Ramos (cell line): Measurements from ENCODE around the gene SPATC1L.
"Not testable (repeated sequence)": the region's sequence is repeated elsewhere in the genome, so short reads cannot be mapped to it uniquely, and the experiment has no call there.

Experiments
- in situ Hi-C: fragments of 300-500 bp; cut with MboI; formaldehyde crosslinking; loops from one replicate; pipeline ENCODE4 v1.14.3; 2022; ENCODE audit warnings: low sequenced_read_pairs; ENCODE audit not compliant: unreplicated experiment

The SPATC1L gene

DNA sequence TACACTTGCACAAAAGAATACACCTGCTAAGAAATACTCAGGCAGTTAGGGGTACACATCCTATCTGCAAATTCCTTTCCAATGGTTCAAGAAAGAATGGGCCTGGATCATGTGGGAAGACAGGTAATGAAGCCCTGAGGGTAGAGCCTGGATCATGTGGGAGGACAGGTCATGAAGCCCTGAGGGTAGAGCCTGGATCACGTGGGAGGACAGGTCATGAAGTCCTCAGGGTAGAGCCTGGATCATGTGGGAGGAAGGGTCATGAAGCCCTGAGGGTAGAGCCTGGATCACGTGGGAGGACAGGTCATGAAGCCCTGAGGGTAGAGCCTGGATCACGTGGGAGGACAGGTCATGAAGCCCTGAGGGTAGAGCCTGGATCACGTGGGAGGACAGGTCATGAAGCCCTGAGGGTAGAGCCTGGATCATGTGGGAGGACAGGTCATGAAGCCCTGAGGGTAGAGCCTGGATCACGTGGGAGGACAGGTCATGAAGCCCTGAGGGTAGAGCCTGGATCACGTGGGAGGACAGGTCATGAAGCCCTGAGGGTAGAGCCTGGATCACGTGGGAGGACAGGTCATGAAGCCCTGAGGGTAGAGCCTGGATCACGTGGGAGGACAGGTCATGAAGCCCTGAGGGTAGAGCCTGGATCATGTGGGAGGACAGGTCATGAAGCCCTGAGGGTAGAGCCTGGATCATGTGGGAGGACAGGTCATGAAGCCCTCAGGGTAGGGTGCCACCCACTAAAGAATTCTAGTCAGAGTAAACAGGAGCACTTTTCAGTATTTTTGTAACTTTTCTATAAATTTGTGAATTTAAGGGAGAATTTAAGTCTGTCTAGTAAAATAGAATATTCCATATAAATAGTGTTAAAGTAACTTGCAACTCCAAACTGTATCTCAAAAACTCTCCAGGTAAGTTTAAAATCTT, 16.9 kb upstream of the SPATC1L start:
- in situ Hi-C loops: not testable (repeated sequence)

DNA sequence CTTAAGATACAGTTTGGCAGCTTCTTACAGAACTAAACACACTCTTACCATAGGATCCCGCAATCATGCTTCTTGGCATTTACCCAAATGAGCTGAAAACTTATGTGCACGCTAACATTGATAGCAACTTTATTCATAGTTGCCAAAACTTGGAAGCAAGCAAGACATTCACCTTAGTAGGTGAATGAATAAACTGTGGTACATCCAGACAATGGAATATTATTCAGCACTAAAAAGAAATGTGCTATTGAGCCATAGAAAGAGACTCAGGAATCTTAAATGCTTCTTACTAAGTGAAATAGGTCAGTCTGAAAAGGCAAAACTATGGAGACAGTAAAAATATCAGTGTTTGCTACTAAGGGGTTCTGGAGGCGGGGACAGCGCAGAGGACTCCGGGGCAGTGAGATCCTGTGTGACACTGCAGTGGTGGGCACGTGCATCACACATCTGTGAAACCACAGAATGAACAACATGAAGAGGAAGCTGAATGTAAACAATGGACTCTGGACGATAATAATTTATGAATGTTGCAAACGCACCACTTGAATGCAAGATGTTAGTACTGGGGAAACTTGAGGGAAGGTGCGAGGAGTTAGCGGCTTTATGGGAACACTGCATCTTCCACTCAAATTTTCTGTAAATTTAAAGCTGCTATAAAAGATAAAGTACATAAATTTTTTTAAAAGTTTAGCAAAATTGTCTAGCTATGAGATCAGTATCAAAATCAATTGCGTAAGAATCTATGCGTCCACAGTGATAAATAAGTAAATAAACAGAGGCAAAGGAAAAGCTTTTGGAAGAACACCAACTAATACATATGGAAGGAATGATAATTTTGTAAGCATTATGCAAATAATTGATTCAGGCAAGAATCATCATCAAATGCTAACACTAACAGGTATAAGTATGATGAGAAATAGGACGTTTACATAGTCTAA, 15.4 kb upstream of the SPATC1L start:
- in situ Hi-C loops: no loop called here

DNA sequence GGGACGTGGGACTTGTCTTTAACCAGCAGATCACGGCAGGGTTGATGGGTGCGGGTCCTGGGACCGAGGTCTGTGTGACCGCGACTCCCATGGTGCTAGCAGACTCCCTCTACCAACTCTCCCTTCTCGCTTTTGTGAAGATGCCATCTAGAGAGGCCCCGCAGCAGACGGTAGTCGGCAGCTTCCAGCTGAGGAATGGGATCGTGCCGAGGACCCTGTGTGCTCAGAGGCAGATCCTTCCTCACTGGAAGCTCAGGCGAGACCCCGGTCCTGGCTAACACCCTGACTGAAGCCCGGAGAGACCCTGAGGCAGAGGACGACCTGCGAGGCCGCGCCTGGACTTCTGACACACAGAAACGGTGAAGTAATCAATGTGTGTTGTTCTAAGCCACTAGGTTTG, 12.5 kb upstream of the SPATC1L start:
- in situ Hi-C loops: no loop called here

DNA sequence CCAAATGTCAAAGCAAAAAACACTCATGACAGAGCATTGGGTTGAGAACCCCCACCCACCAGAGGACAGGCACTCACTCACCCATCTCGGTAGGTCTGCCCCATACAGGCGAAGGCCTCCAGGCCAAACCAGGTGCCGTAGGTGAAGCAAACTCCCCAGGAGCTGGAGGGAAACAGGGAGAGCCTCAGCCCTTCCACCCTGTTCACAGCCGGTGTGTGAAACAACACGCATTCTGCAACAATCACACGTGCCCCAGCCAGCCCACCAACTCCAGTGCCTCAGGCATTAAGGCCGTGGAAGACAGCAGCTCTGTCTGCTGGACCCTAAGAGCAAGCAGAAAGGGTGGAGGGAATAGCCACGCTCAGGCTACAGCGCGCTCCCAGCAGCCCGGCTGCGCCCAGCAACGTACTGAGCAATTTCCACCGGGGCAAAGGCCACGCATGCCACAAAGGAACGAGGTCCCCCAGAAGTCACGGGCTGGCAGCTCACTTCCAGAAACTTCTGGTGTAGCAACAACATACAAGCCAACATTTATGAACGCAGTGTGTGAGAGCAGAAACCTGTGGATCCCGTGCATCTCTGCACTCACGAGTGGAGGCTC, 11.4 kb upstream of the SPATC1L start:
- in situ Hi-C loops: no loop called here

DNA sequence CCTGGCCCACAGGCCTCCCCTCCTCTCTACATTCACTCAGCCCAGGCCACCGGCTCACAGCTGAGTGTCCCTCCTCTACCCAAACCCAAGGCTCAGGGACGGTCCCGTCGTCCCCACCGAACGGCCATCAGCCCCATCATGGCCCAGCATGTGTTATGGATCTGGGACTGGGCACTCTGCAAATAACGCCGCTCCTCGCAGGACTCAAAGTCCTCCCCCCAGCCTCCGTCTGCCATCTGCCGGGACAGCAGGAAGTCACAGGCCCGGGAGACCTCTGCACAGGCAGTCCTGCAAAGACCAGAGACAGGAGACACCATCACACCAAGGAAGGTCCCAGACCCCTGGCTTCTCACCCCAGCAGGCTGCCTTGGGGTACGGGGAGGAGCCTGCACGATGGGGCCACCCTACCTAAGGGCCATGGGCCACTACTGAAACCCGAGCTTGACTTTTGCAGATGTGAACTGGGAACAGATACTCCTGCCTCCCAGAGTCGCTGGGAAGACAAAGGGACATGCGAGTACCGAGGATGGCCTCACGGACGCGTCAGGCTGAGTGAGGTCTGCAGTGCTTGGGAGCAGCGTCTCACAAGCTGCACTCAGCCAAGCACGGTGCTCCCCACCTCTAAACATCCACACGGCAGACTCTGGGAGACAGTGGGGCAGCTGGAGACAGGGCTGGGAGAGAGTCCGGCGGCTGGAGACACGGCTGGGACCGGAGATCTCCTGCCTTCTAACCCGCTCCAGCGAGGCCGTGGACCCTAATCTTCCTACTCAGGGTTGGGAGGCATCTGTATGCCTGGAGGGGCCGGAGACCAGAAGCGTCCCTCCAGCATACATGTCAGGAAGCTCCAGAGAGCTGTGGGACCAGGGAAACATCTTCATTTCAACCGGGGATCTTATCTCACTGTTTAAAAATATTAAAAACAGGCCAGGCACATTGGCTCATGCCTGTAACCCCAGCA, 10.4 kb upstream of the SPATC1L start:
- in situ Hi-C loops: no loop called here

DNA sequence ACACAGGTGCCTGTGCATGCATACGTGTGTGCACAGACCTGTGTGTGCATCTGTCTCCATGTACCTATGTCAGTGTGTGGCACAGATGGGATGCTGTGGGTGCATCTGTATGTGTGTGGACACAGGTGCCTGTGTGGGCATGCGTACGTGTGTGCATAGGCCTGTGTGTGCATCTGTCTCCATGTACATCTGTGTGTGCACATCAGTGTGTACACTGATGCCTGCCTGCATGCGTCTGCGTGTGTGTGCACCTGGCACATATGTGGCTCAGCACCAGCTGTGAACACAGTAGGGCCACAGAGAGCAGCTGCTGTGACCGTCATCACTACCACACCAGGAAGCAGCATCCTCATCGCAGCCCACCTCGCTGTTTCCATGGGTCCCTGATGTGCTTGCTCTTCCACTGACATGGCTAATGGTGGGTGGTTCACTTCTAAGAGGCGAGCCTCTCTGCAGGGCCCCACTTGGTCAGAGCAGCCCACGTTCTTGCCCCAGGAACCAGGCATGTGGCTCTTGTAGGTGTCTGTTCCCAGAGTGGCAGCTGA, 9.6 kb upstream of the SPATC1L start:
- in situ Hi-C loops: no loop called here

DNA sequence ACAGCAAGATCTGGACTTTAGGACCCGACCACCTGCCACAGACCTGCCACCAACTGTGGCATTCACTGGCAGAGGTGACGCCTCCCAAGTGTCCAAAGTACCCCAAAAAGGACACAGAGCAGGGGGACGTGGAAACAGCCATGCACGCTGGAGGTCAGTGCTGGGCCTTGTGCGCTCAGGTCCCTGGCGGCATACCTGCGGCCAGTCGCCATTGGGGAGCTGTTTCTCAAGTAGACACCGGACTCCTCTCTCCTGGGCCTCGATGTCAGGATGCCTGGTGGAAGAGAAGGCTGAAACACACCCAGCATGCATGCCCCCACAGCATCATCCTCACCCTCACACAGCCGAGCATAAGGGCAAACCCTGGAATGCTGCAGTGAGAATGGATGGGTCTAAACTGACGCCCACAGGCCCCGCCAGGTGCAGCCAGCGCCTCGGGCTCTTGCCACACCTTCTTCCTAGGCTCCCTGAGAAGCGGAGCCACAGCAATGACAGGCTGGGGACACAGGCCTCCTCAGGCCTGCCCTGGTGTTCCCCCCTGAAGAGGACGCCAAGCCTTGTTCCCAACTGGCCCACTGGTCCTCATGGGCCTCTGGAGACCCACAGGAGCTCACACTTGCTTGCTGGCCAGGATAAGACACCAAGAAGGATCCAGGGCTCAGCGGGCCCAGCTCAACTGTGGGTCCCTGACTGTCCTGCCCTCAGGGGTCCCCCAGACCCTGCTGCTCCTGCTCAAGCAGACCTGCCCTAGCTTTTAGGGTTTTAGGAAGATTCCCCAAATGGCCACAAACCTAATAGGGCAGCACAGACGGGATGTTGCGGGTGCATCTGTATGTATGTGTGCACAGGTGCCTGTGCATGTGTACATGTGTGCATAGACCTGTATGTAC, 7.7 kb upstream of the SPATC1L start:
- in situ Hi-C loops: no loop called here

DNA sequence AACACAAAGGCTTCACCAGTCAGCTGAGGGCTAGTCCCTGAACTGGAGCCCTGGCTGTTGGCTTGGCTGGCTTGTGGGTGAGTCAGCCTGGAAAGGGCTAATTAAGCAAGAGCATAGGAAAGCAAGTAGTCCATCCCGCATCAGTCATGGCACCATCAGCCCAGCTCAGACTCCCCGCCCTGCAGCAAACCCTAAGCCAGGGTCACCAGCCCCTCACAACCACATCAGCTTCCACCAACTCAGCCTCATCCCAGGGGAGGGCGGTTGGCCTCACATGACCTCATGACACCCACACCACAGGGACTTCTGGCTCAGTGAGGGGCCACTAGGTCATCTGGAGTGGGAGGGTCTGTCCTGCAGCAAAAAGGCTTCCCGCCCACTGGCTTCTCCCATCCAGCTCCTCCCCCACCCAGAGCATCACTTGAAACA, 7.0 kb upstream of the SPATC1L start:
- in situ Hi-C loops: no loop called here

DNA sequence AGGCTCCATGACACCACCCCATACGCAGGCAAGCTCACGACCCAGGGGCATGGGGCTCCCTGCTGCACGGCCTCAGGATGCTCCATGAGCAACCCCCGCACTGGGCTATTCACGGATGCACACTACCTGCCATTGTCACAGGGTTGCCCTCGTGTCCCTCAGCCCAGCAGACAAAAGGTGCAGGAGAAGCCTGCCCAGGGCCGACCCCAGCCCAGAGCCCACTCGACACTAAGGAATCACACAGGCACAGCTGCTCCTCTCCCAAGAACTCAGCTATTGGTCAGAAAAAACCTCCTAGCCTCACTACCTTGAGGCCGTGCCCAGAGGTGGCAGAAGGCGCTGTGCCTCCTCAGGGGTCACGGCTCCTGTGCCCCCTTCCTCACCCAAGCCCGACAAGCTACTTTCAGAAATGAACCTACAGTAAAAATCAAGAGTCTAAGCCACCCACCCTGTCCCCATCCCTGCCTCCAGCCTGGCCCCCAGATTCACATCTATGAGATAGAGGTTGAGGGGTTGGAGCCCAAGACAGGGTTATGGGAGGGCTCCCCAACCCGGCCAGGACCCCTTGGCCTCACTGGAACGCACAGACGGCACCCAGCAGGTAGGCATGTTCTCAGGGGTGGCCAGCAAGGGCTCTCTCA, 6.4 kb upstream of the SPATC1L start:
- in situ Hi-C loops: no loop called here

DNA sequence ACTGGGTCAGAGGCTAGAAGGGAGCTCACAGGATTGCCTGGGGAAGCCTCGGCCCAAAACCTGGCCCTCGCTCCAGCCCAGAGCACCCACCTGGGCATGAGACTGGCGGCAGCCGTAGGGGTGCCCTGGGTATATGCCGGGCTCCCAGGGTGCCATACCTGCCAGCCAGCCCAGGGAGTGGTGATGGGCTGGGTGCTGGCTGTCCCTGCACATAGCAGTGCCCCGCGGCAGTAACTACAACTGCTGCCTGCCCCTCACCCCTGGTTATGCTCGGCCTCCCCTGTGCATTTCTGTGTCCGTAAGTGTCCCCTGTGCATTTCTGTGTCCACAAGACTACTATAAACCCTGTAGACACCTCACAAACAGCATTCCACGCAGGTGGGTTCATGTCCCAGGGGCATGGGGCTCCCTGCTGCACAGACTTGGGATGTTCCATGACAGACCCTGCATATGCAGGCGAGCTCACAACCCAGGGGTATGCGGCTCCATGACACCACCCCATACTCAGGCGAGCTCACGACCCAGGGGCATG, 5.8 kb upstream of the SPATC1L start:
- in situ Hi-C loops: no loop called here

DNA sequence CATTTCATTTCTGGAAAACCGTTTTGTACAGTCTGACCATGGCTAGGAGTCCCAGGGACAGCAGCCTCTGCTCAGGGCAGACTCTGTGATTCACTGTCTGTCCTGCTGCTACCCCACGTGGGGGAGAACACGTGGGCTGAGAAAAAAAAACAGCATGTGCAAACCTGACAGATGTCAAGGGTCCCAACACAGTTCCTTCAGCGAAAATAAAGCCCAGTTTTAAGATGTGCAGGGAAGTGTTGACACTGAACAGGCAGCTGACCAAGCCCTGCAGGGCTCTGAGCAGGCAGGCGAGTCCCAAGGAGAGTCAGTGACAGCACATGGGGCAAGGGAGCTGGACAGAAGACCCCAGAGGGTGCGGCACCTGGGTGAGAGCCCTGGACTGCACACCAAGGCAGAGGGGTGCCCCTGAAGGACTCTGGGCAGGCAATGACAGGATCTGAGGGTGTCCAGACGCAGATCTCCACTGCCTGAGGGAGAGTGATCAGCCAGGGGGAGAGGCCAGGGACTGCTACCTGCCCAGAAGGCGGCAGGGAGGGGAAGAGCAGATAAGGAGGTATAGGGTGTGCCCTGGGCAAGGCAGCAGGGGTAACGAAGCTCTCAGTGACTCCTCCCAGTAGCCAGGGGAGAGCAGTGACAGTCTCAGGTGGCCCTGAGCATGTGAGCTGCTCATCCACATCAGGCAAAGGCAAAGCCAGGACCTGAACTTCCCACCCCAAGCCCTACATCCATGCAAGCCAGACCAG, 5.1 kb upstream of the SPATC1L start:
- in situ Hi-C loops: no loop called here

DNA sequence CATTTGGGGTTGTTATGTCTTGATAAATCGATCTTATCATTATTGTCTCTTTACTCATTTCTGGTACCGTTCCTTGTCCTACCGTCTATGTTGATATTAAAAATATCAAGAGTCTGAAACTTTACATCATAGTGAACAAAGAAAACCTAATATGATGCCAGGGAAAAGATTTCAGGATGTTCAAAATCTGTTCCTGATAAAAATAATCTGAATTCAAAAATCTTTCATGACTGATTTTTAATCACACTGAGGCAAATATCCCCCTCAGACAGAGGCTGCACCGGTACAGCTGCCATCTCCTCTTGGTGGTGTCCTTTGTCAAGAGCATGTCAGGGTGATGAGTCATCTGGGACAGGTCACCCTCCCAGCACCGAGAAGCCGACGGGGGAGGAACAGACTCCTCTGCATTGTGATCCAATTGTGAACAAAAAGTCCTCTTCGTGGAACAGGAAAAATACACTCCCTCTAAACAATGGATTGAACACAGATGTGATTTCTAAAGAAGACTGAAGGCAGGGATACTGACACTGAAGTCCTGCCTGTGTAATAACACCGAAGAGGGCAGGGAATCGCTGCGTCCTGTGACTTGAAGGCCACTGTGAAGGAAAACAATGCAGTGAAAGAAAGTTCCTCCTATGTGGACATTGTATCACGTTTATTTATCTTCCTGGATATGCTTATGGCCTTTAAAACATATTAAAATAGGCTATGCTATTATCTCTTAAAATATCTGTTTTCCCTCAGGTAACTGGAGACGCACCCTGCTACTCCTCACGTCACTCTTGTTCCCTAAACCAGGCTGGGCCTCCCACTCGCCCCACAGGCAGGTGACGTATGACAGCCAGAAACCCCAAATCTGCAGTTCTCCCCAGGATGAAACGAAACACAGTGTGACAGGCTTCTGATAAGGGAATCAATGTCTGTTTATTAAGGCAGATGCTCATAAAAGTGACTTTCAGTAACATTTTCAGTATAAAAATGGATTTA, 4.3 kb upstream of the SPATC1L start:
- in situ Hi-C loops: no loop called here

DNA sequence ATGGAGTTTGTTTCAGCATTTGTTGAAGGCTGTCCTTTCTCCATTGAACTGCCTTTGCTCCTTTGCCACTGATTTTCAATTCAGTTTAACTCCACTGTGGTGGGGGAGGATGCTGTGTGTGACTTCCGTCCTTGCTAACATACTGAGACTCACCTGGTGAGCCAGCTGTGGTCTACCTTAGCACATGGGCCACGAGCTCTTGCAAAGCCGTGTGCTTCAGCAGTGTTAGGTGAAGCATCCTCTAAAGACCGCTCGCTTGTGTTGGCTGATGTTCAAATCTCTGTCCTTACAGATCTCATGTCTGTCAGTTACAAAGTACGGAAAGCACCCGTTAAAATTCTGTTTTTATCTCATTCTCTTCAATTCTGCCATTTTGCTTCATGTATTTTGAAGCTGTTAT, 3.6 kb upstream of the SPATC1L start:
- in situ Hi-C loops: no loop called here

DNA sequence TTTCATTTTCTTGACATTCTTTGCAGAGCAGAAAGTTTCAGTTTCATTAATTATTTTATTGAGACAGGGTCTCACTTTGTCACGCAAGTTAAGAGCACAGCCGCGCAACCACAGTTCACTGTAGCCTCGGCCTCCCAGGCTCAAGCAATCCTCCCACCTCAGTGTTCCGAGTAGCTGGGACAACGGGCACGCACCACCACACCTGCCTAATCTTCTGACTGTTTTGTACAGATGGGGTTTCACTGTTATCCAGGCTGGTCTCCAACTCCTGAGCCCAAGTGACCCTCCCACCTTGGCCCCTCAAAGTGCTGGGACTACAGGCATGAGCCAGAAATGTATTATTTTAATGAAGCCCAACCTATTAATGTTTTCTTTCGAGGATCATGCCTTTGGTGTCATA, 3.0 kb upstream of the SPATC1L start:
- in situ Hi-C loops: no loop called here

DNA sequence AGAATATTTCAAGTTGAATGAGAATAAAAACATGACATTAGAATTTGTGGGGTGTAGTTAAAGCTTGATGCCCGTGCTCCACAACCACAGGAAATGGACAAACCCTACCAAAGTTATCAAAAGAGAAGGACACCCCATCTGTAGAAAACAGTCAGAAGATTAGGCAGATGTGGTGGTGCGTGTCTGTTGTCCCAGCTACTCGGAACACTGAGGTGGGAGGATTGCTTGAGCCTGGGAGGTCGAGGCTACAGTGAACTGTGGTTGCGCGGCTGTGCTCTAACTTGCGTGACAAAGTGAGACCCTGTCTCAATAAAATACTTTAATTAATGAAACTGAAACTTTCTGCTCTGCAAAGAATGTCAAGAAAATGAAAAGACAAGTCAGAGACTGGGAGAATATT, 1.5 kb upstream of the SPATC1L start:
- in situ Hi-C loops: no loop called here
